MM.1S (cell line): ENCODE measurements around the gene AP5S1.

Source experiments
- DNase-seq: peaks from one replicate; pipeline ENCODE4 v3.0.0-alpha.2; 2015
- H2AFZ ChIP-seq: fragments of 300-600 bp; sonication (generic); 2 replicates; pipeline ENCODE4 v1.6.0; 2016; ENCODE audit warnings: antibody characterized with exemption, low read length
- H3F3A ChIP-seq: fragments of 300-600 bp; sonication (generic); 2 replicates; pipeline ENCODE4 v1.6.1; 2016; ENCODE audit warnings: mild to moderate bottlenecking, antibody characterized with exemption, low read length, moderate library complexity, mixed read lengths; ENCODE audit not compliant: insufficient read depth
- H3K27ac ChIP-seq: fragments of 300-600 bp; sonication (generic); 2 replicates; pipeline ENCODE4 v1.5.1; 2016; ENCODE audit warnings: mild to moderate bottlenecking, low read length
- H3K27me3 ChIP-seq: fragments of 300-600 bp; sonication (generic); replicated peaks from 2 replicates; pipeline ENCODE4 v1.6.0; 2016; ENCODE audit warnings: low read length; ENCODE audit not compliant: insufficient read depth
- H3K36me3 ChIP-seq: fragments of 300-600 bp; sonication (generic); replicated peaks from 2 replicates; pipeline ENCODE4 v1.6.1; 2016; ENCODE audit warnings: mild to moderate bottlenecking, low read length, mixed read lengths; ENCODE audit not compliant: insufficient read depth
- H3K4me1 ChIP-seq: fragments of 300-600 bp; sonication (generic); 2 replicates; pipeline ENCODE4 v1.6.1; 2016; ENCODE audit warnings: low read length, mixed read lengths
- H3K4me2 ChIP-seq: fragments of 300-600 bp; sonication (generic); 2 replicates; pipeline ENCODE4 v1.6.0; 2016; ENCODE audit warnings: low read depth, low read length
- H3K4me3 ChIP-seq: fragments of 300-600 bp; sonication (generic); 2 replicates; pipeline ENCODE4 v1.5.1; 2016; ENCODE audit warnings: low read length, mixed read lengths
- H3K79me2 ChIP-seq: fragments of 300-600 bp; sonication (generic); 2 replicates; pipeline ENCODE4 v1.6.1; 2016; ENCODE audit warnings: mixed run types, low read length, mixed read lengths
- H3K9ac ChIP-seq: fragments of 300-600 bp; sonication (generic); 2 replicates; pipeline ENCODE4 v1.6.1; 2016; ENCODE audit warnings: low read length, mixed read lengths
- H3K9me2 ChIP-seq: fragments of 300-600 bp; sonication (generic); replicated peaks from 2 replicates; pipeline ENCODE4 v1.6.1; 2016; ENCODE audit warnings: mild to moderate bottlenecking, low read length, mixed read lengths; ENCODE audit not compliant: insufficient read depth
- H3K9me3 ChIP-seq: fragments of 300-600 bp; sonication (generic); replicated peaks from 2 replicates; pipeline ENCODE4 v1.6.1; 2016; ENCODE audit warnings: mild to moderate bottlenecking, low read length, mixed read lengths; ENCODE audit not compliant: insufficient read depth
- H4K20me1 ChIP-seq: fragments of 300-600 bp; sonication (generic); 2 replicates; pipeline ENCODE4 v1.6.1; 2016; ENCODE audit warnings: mild to moderate bottlenecking, low read length, moderate library complexity, mixed read lengths; ENCODE audit not compliant: insufficient read depth
- EZH2 ChIP-seq: fragments of 300-600 bp; sonication (generic); optimal IDR thresholded peaks from 2 replicates; pipeline ENCODE3; 2017; ENCODE audit warnings: low read depth, mild to moderate bottlenecking, antibody characterized with exemption, low read length, mixed read lengths
- EZH2phosphoT487 ChIP-seq: fragments of 300-600 bp; sonication (generic); IDR thresholded peaks from 2 replicates; pipeline ENCODE4 v1.6.1; 2018; ENCODE audit warnings: antibody characterized with exemption, low read length
- TF ChIP-seq, protein P1 (sequence below): fragments of 300-600 bp; sonication (generic); IDR thresholded peaks from 2 replicates; pipeline ENCODE4 v1.5.1; 2016; ENCODE audit warnings: antibody characterized with exemption, low read length, mixed read lengths

AP5S1 gene

DNA sequence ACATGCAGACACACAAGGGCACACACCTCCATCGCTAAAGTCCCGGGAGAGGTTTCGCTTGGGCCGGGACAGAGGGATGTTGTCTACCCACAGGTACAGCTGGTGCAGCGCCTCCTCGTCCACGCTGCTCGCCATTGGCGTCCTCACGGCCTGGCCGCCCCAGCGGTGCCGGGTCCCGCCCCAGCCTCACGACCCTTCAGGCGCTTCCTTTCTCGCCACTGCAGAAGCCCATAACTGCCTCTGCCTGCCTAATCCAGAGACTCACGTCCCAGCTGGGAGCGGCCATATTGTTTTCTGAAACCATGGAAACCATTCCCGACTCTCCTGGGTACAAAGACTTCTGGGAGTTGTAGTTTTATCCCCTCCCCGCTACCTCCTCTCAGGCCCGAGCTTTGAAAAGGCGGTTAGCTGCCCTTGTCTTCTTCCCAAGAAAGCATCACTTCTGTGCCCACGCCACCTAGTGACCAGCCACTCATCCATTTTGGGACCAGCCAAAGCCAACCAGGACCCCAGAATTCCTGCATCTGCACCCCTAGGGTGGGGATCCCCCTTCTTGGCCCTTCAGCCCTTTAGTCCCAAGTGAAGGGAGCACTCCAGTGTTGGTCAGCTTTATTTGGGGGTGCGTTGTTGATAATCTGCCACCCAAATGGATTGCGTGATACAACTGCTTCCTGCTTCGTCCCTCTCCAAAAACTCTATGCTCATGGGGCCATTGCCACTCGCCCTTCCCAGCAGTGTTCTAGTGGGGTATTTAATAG is 39.0 kb upstream of the AP5S1 start, which contains the start of gene SPEF1:
TSS of gene SPEF1 (minus strand) at position 296 of the 758 bp plus-strand sequence. CDS start at position 135, 161 bp downstream.
- Histone ChIP-seq H2AFZ (peak within 1 kb of the TSS; percentile 35; the same call in 1 of the 2 replicates), H3K79me2 (peaks cover 8% of the 10 kb centered on the region; the same call in 1 of the 2 replicates), H3K27me3 (peaks cover 26% of the 10 kb centered on the region), H3K9me3 (no peaks in the 10 kb centered on the region), H3F3A (peaks cover 10% of the 10 kb centered on the region), H3K9me2 (no peaks in the 10 kb centered on the region), H3K27ac (no peak within 1 kb of the TSS), H3K36me3 (no peaks in the 10 kb centered on the region), H3K4me3 (peak within 1 kb of the TSS; percentile 62), H3K4me1 (peaks cover 10% of the 10 kb centered on the region), H3K9ac (peak within 1 kb of the TSS; percentile 13; the same call in 1 of the 2 replicates), H3K4me2 (peak within 1 kb of the TSS; percentile 90), H4K20me1 (no peaks in the 10 kb centered on the region)
- TF ChIP-seq EZH2, result no peak
- TF ChIP-seq, protein P1, sequence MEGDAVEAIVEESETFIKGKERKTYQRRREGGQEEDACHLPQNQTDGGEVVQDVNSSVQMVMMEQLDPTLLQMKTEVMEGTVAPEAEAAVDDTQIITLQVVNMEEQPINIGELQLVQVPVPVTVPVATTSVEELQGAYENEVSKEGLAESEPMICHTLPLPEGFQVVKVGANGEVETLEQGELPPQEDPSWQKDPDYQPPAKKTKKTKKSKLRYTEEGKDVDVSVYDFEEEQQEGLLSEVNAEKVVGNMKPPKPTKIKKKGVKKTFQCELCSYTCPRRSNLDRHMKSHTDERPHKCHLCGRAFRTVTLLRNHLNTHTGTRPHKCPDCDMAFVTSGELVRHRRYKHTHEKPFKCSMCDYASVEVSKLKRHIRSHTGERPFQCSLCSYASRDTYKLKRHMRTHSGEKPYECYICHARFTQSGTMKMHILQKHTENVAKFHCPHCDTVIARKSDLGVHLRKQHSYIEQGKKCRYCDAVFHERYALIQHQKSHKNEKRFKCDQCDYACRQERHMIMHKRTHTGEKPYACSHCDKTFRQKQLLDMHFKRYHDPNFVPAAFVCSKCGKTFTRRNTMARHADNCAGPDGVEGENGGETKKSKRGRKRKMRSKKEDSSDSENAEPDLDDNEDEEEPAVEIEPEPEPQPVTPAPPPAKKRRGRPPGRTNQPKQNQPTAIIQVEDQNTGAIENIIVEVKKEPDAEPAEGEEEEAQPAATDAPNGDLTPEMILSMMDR, result peak; percentile 45
- DNase-seq, result peak; percentile 85

DNA sequence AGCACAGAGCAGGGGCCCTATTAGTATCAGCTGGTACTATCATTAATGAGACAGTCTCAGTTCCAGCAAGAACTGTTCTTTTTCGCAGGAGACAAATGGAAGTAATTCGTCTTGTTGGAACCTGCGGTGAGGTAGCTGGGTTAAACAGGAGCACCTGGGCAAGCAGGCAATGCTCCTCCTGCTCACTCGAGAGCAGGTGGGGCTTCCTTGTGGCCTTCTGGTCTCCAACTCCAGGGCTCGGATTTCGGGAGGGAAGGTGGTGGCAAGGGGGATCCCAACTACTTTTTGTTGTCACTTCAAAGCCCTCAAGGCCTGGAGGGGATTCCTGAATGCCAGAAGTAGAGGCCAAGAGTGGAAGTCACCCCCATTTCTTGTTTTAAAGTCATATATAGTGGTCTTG is 37.8 kb upstream of the AP5S1 start:
- no peak for TF ChIP-seq EZH2
- no peaks in the 10 kb centered on the region for H3K9me2 ChIP-seq
- H3K9ac ChIP-seq, result no peak overlapping the region
- H3K9me3 ChIP-seq, result no peaks in the 10 kb centered on the region
- DNase-seq, result no peak
- no peak overlapping the region for H2AFZ ChIP-seq
- peaks cover 23% of the 10 kb centered on the region for H3K27me3 ChIP-seq
- H3K4me1 ChIP-seq, result peaks cover 11% of the 10 kb centered on the region
- no peak overlapping the region for H3K4me3 ChIP-seq
- H3K27ac ChIP-seq, result no peak overlapping the region
- H4K20me1 ChIP-seq, result no peaks in the 10 kb centered on the region
- H3F3A ChIP-seq, result peaks cover 10% of the 10 kb centered on the region
- no peaks in the 10 kb centered on the region for H3K36me3 ChIP-seq
- no peak overlapping the region for H3K4me2 ChIP-seq
- H3K79me2 ChIP-seq, result peaks cover 8% of the 10 kb centered on the region; the same call in 1 of the 2 replicates

DNA sequence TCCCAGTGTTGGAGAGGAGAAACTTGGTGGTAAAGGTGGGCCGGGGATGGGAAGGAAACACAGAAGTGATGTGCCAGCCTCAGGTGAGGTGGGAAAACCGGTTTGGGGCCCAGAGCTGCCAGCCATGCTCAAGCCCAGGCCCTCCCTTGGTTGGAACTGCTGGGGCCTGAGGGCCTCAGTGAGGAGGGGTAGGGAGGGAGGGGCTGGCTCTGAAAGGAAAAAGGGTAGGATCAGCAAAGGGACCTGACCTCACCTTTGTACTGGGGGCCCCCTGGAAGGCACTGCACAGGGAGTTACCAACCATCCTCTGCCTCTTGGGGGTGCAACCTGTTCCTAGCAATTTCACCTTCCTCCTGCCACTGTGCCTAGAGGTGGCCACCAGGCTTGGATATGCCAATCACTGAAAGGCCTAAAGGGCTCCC is 37.3 kb upstream of the AP5S1 start:
- Histone ChIP-seq H3K9me2 (no peaks in the 10 kb centered on the region), H3K4me3 (no peak overlapping the region), H3K27ac (no peak overlapping the region), H3K36me3 (no peaks in the 10 kb centered on the region), H3K27me3 (peaks cover 19% of the 10 kb centered on the region), H3F3A (peaks cover 10% of the 10 kb centered on the region), H3K4me1 (peaks cover 9% of the 10 kb centered on the region), H4K20me1 (no peaks in the 10 kb centered on the region), H3K9ac (no peak overlapping the region), H2AFZ (no peak overlapping the region), H3K9me3 (no peaks in the 10 kb centered on the region), H3K4me2 (no peak overlapping the region), H3K79me2 (peaks cover 8% of the 10 kb centered on the region; the same call in 1 of the 2 replicates)
- TF ChIP-seq, protein P1, result no peak
- TF ChIP-seq EZH2phosphoT487 (no peak), EZH2 (no peak)
- DNase-seq, result no peak
